Measurements from ENCODE around the gene GSTT2B.
"Not testable (repeated sequence)": the region's sequence is repeated elsewhere in the genome, so short reads cannot be mapped to it uniquely, and the experiment has no call there.

Gene GSTT2B

GRCh38 chr22:23961084-23961771 lies at the start of gene GSTT2B:
GSTT2B (minus strand) TSS chr22:23961195; CDS start chr22:23961131, 64 bp downstream.
- H3K36me3 ChIP-seq (ENCODE audit: control insufficient read depth, insufficient read depth, low read length, severe bottlenecking); H3K9me3 ChIP-seq (ENCODE audit: control insufficient read depth, low read length); H3K9ac ChIP-seq (ENCODE audit: low read length); H3K4me1 ChIP-seq (ENCODE audit: control insufficient read depth, insufficient read depth, low read length); H3K27me3 ChIP-seq (replicated peaks; ENCODE audit: control insufficient read depth, insufficient read depth, low read length); DNase-seq (ENCODE audit: low read depth); H3K4me3 ChIP-seq (ENCODE audit: low read length): not testable (repeated sequence)

- Histone ChIP-seq H3K36me3 (ENCODE audit: control insufficient read depth, insufficient read depth, low read length, severe bottlenecking) (no peaks in the 10 kb centered on the region), H3K4me1 (ENCODE audit: control insufficient read depth, insufficient read depth, low read length) (peaks cover 12% of the 10 kb centered on the region), H3K9ac (ENCODE audit: low read length) (no peak overlapping the region), H3K4me3 (ENCODE audit: low read length) (no peak overlapping the region), H3K9me3 (ENCODE audit: control insufficient read depth, low read length) (no peaks in the 10 kb centered on the region), H3K27me3 (replicated peaks; ENCODE audit: control insufficient read depth, insufficient read depth, low read length) (no peaks in the 10 kb centered on the region)
- no peak for DNase-seq (ENCODE audit: low read depth)
Measured at GRCh38 chr22:24010018-24010391, 49.0 kb upstream of the GSTT2B start.

- Histone ChIP-seq H3K9ac (ENCODE audit: low read length) (no peak overlapping the region), H3K36me3 (ENCODE audit: control insufficient read depth, insufficient read depth, low read length, severe bottlenecking) (no peaks in the 10 kb centered on the region), H3K9me3 (ENCODE audit: control insufficient read depth, low read length) (no peaks in the 10 kb centered on the region), H3K27me3 (replicated peaks; ENCODE audit: control insufficient read depth, insufficient read depth, low read length) (no peaks in the 10 kb centered on the region), H3K4me1 (ENCODE audit: control insufficient read depth, insufficient read depth, low read length) (peaks cover 12% of the 10 kb centered on the region), H3K4me3 (ENCODE audit: low read length) (no peak overlapping the region)
- DNase-seq (ENCODE audit: low read depth): no peak
Measured at GRCh38 chr22:24009227-24010017, 48.4 kb upstream of the GSTT2B start.

GRCh38 chr22:24008381-24009226 lies 47.6 kb upstream of the GSTT2B start:
- H3K4me1 ChIP-seq (ENCODE audit: control insufficient read depth, insufficient read depth, low read length): peaks cover 12% of the 10 kb centered on the region
- H3K4me3 ChIP-seq (ENCODE audit: low read length): no peak overlapping the region
- H3K27me3 ChIP-seq (replicated peaks; ENCODE audit: control insufficient read depth, insufficient read depth, low read length): no peaks in the 10 kb centered on the region
- H3K36me3 ChIP-seq (ENCODE audit: control insufficient read depth, insufficient read depth, low read length, severe bottlenecking): no peaks in the 10 kb centered on the region
- H3K9ac ChIP-seq (ENCODE audit: low read length): no peak overlapping the region
- H3K9me3 ChIP-seq (ENCODE audit: control insufficient read depth, low read length): no peaks in the 10 kb centered on the region
- DNase-seq (ENCODE audit: low read depth): no peak

GRCh38 chr22:24008022-24008283 lies 47.0 kb upstream of the GSTT2B start:
- Histone ChIP-seq H3K4me3 (ENCODE audit: low read length) (no peak overlapping the region), H3K27me3 (replicated peaks; ENCODE audit: control insufficient read depth, insufficient read depth, low read length) (no peaks in the 10 kb centered on the region), H3K36me3 (ENCODE audit: control insufficient read depth, insufficient read depth, low read length, severe bottlenecking) (no peaks in the 10 kb centered on the region), H3K4me1 (ENCODE audit: control insufficient read depth, insufficient read depth, low read length) (peaks cover 12% of the 10 kb centered on the region), H3K9ac (ENCODE audit: low read length) (no peak overlapping the region), H3K9me3 (ENCODE audit: control insufficient read depth, low read length) (no peaks in the 10 kb centered on the region)
- no peak for DNase-seq (ENCODE audit: low read depth)

- DNase-seq (ENCODE audit: low read depth): no peak
- Histone ChIP-seq H3K9ac (ENCODE audit: low read length) (no peak overlapping the region), H3K36me3 (ENCODE audit: control insufficient read depth, insufficient read depth, low read length, severe bottlenecking) (no peaks in the 10 kb centered on the region), H3K27me3 (replicated peaks; ENCODE audit: control insufficient read depth, insufficient read depth, low read length) (no peaks in the 10 kb centered on the region), H3K4me3 (ENCODE audit: low read length) (no peak overlapping the region), H3K9me3 (ENCODE audit: control insufficient read depth, low read length) (no peaks in the 10 kb centered on the region), H3K4me1 (ENCODE audit: control insufficient read depth, insufficient read depth, low read length) (peaks cover 10% of the 10 kb centered on the region)
Measured at GRCh38 chr22:24007253-24008021, 46.4 kb upstream of the GSTT2B start.

- no peak overlapping the region for H3K9ac ChIP-seq (ENCODE audit: low read length)
- no peaks in the 10 kb centered on the region for H3K9me3 ChIP-seq (ENCODE audit: control insufficient read depth, low read length)
- H3K4me3 ChIP-seq (ENCODE audit: low read length): no peak overlapping the region
- H3K36me3 ChIP-seq (ENCODE audit: control insufficient read depth, insufficient read depth, low read length, severe bottlenecking): no peaks in the 10 kb centered on the region
- peaks cover 4% of the 10 kb centered on the region for H3K4me1 ChIP-seq (ENCODE audit: control insufficient read depth, insufficient read depth, low read length)
- no peak for DNase-seq (ENCODE audit: low read depth)
- H3K27me3 ChIP-seq (replicated peaks; ENCODE audit: control insufficient read depth, insufficient read depth, low read length): no peaks in the 10 kb centered on the region
Measured at GRCh38 chr22:24006914-24007214, 45.9 kb upstream of the GSTT2B start.

- Histone ChIP-seq H3K4me1 (ENCODE audit: control insufficient read depth, insufficient read depth, low read length) (peaks cover 4% of the 10 kb centered on the region), H3K9me3 (ENCODE audit: control insufficient read depth, low read length) (no peaks in the 10 kb centered on the region), H3K36me3 (ENCODE audit: control insufficient read depth, insufficient read depth, low read length, severe bottlenecking) (no peaks in the 10 kb centered on the region), H3K27me3 (replicated peaks; ENCODE audit: control insufficient read depth, insufficient read depth, low read length) (no peaks in the 10 kb centered on the region), H3K4me3 (ENCODE audit: low read length) (no peak overlapping the region), H3K9ac (ENCODE audit: low read length) (no peak overlapping the region)
- no peak for DNase-seq (ENCODE audit: low read depth)
Measured at GRCh38 chr22:24006207-24006913, 45.4 kb upstream of the GSTT2B start.

- Histone ChIP-seq H3K9me3 (ENCODE audit: control insufficient read depth, low read length) (no peaks in the 10 kb centered on the region), H3K4me1 (ENCODE audit: control insufficient read depth, insufficient read depth, low read length) (peaks cover 4% of the 10 kb centered on the region), H3K4me3 (ENCODE audit: low read length) (no peak within 1 kb of the TSS), H3K9ac (ENCODE audit: low read length) (no peak within 1 kb of the TSS), H3K27me3 (replicated peaks; ENCODE audit: control insufficient read depth, insufficient read depth, low read length) (no peaks in the 10 kb centered on the region), H3K36me3 (ENCODE audit: control insufficient read depth, insufficient read depth, low read length, severe bottlenecking) (no peaks in the 10 kb centered on the region)
- no peak for DNase-seq (ENCODE audit: low read depth)
Measured at GRCh38 chr22:24005201-24005600, 44.2 kb upstream of the GSTT2B start, which contains the start of gene GSTT4. GSTT4 (minus strand) TSS chr22:24005453; CDS start chr22:24005356, 97 bp downstream.

- H3K27me3 ChIP-seq (replicated peaks; ENCODE audit: control insufficient read depth, insufficient read depth, low read length): no peaks in the 10 kb centered on the region
- H3K4me1 ChIP-seq (ENCODE audit: control insufficient read depth, insufficient read depth, low read length): peaks cover 4% of the 10 kb centered on the region
- H3K36me3 ChIP-seq (ENCODE audit: control insufficient read depth, insufficient read depth, low read length, severe bottlenecking): no peaks in the 10 kb centered on the region
- no peak for DNase-seq (ENCODE audit: low read depth)
- no peak overlapping the region for H3K9ac ChIP-seq (ENCODE audit: low read length)
- H3K9me3 ChIP-seq (ENCODE audit: control insufficient read depth, low read length): no peaks in the 10 kb centered on the region
- no peak overlapping the region for H3K4me3 ChIP-seq (ENCODE audit: low read length)
Measured at GRCh38 chr22:24003887-24004286, 42.9 kb upstream of the GSTT2B start.

All from adipocyte (in vitro differentiated cells).